CD1c-positive myeloid dendritic cell (primary cell): Measurements from ENCODE around the gene SNRNP48.

Experiments
- DNase-seq: peaks from one replicate; pipeline ENCODE4 v3.0.0-alpha.2; 2016; ENCODE audit errors: extremely low spot score

SNRNP48 gene

DNA sequence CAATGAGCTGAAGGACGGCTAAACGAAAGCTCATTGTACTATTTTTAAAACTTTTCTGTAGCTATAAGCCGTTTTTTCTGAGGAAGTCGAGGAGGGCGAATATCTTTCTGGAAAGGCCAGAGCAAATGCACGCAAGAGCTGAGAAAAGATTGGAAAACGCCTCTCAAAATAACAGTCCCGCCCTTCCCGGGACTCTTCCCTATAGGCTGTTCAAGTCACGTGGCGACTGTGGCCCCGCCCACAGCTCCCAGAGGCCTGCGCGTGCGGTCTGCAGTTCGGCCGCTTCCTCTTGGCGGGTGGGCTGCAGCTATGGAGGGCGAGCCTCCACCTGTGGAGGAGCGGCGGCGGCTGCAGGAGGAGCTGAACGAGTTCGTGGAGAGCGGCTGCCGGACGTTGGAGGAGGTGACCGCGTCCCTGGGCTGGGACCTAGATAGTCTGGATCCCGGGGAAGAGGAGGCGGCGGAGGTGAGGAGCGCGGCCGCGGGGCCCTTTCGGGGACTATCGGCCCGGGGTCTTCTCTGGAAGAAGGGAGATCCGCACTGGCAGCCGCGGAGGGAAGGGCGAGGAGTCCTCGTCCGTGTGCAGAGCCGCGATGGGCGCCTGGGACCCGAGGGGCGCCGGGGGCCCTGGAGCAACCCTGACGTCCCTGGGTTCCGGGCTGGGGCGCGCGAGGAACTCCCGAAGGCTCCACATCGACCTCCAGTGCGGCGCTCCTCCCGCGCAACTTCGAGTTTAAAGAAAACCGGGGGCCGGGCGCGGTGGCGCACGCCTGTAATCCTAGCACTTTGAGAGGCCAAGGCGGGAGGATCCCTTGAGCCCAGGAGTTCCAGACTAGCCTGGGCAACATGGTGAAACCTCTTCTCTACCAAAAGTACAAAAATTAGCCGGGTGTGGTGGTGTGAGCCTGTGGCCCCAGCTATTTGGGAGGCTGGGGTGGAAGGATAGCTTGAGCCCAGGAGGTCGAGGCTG, at the start of gene SNRNP48:
SNRNP48 (plus strand) TSS at position 250 of the 969 bp plus-strand sequence; CDS start at position 310, 60 bp downstream.
- peak; percentile 97 for DNase-seq

DNA sequence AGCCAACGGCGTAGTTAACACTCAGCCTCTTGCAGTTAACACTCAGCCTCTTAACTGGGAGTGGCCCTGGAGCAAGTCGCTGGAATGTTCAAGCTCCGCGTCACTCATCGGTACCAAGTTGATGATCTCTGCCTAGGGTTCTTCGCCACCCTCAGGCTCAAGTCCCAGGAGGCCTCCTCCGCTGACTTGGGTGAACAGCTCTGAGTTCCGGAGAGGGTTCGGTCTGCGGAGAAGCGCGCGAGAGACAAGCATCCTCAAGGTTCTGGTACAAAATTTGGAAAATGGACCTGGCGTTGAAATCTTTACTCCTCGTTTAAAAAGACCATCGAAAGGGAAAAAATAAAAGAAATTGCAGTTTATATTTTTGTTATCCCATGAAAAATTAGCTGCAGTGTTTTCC, 49.4 kb upstream of the SNRNP48 start:
- no peak for DNase-seq

- DNase-seq: peak; percentile 26
Measured at GRCh38 chr6:7541175-7542064, 48.6 kb upstream of the SNRNP48 start, which contains the start of gene DSP. Gene DSP (plus strand): TSS chr6:7541671. CDS start chr6:7541916, 245 bp downstream.

GRCh38 chr6:7542065-7542873, 47.7 kb upstream of the SNRNP48 start:
- no peak for DNase-seq

- no peak for DNase-seq
Measured at GRCh38 chr6:7542874-7543624, 46.9 kb upstream of the SNRNP48 start.

DNA sequence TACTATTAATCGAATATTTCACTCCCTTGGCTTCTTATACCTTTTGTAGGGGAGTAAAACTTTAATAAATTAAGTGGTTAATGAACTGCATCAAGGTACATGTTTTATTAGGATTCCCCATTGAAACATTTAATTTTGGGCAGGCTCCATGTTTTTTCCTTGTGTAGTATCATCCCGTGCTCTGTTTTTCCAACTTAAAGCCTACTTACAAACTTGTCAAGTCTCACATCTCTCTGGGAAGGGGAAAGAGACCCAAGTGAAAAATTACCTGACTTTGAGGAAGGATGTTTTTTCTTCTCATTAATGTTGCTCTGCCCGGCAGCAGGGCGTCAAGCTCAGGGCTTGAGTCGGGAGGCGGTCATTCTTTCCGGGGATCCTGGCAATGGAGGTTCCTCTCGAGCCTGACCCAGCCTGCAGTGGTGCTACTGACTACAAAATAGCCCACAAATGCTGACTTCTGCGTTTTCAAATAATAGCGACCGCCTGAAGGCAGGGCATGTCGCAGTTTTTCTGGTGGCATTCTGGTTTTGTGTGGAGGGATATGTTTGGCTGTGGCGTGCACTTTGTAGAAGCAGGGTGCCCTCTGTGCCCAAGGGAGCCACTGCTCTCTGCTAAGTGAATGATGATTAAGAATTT, 46.1 kb upstream of the SNRNP48 start:
- DNase-seq: no peak

DNA sequence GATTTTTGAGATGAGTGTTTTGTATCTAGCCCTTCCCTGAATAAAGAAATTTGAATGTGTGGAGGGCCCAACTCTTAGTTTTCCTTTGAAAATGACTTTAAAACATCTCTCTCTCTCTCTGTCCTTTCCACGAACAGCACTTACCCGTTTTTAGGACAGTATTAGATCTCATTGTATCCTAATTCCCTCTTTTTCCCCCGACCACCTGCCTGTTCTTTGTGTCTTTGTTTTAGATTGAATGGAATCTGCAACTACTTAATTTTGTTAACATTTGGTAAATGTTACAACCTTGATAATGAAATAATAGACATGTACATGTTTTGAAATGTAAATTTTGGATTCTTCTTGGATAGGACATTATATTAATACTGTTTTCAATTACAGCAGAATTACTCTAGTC, 45.4 kb upstream of the SNRNP48 start:
- no peak for DNase-seq

- no peak for DNase-seq
Measured at GRCh38 chr6:7545316-7546019, 44.5 kb upstream of the SNRNP48 start.

DNA sequence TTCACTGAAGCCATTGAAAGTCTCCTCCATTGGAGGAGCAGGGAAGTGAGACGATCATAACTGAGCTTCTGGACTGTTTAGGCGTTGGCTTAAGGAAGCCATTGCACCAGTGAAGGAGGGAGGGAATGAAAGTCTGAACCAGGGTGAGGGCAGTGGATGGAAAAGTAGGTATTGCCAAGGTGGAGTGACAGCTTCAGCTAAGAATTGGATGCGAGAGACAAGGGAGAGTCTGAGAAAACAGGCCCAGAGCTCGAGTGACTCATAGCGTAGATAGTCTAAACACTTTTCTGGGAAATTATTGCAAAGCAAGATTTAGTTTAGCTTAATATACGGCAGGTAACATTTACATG, 44.0 kb upstream of the SNRNP48 start:
- no peak for DNase-seq

DNA sequence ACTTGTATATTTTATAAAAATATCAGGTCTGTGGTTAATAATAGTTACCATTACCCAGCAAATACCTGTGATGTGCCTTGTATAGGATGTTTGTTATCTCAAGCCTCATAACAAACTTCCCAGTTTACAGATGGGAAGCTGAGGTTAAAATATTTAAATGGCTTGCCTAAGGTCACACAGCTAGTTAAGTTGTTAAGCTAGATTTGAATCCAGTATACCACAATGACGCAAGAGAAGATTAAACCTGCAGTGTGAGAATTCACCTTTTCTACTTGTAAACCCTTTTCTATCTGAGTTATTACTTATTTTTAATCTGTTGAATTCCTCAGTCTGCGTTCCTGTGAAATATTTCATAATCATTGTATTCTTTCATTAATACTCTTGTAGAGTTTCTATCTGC, 43.6 kb upstream of the SNRNP48 start:
- no peak for DNase-seq

DNA sequence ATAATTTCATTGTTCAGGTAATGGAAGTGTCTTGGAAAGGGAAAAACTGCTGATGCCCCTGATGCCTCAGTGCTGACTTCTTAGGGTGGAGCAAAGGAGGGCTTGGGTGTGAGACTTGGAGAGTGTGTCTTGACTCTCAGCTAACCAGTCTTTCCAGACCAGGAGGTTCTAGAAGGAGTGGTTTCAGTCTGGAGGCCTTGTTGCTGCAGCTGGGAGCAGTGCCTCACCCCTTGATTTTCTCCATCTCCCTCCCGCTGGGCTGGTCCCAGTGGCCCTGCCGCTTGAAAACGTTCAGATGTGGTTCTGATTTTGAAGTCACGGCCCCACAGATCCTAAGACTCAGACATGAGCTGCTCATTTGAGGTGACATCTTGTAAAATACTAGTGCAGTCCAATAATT, 43.1 kb upstream of the SNRNP48 start:
- DNase-seq: no peak

DNA sequence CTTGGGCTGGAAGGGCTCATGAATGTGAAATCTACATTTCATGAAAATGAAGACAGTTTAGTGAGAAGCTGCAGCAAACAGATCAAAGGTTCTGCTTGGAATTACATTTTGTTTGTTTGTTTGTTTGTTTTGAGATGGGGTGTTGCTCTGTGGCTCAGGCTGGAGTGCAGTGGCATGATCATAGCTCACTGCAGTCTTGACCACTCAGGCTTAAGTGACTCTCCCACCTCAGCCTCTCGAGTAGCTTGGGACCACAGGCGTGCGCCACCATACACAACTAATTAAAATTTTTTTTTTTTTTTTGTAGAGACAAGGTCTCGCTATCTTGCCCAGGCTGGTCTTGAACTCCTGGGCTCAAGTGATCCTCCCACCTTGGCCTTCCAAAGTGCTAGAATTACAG, 42.7 kb upstream of the SNRNP48 start:
- no peak for DNase-seq

DNA sequence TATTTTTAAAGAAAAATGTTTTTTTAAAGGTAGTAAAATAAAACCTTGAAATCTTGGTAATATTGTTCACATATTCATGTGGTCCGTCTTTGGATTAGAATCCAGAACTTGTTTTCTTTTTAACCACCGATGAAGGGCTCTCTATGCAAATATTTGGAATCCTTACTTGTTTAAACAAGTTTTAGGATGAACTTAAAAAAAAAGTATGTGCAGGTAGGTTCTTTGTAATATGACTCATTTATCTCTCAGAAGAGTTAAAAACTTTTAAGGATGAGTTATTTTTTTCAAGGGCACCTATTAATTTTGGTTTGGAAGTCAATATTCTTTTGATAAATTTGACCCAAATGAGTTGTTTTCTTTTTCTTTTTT, 39.6 kb upstream of the SNRNP48 start:
- no peak for DNase-seq

DNA sequence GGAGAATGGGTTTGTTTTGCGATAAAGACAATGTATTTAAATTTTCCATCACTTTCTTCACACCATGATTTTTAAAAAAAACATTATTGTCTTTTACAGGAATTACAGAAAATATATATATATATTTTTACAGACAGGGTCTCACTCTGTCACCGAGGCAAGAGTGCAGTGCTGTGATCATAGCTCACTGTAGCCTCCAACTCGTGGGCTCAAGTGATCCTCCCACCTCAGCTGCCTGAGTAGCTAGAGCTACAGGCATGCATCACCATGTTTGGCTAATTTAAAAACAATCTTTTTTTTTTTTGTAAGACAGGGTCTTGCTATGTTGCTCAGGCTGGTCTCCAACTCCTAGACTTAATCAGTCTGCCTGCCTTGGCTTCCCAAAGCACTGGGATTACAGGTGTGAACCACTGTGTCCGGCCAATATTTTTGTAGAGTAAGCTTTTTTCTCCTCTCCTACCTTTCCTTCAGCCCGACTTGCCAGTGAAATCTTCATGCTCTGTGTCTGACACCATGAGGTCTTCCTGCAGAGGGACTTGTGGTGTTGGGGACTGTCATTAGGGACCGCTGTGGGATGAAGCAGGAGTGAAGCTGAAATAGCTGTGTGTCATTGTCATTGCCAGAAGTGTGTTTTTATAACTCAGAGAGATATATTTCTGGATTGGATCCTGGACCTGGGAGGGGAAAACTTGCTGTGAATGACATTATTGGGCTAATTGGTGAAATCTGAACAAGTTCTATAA, 35.3 kb upstream of the SNRNP48 start:
- no peak for DNase-seq

DNA sequence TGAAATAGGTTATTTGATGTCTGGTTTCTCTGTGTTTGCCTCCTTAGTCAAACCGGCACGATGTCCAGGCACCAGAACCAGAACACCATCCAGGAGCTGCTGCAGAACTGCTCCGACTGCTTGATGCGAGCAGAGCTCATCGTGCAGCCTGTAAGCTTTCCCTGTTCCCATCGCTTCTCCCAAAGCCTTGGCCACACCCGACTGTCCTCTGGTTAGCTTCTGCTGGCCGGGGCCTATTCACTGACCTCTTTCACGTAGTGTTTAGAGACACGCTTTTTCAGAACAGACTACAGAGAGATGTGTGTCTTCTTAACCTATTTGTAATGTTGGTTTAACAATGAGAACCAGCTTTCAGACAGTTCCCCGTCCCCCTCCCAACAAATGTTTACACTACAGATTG, 34.3 kb upstream of the SNRNP48 start:
- no peak for DNase-seq

GRCh38 chr6:7556394-7557106, 33.4 kb upstream of the SNRNP48 start:
- no peak for DNase-seq

DNA sequence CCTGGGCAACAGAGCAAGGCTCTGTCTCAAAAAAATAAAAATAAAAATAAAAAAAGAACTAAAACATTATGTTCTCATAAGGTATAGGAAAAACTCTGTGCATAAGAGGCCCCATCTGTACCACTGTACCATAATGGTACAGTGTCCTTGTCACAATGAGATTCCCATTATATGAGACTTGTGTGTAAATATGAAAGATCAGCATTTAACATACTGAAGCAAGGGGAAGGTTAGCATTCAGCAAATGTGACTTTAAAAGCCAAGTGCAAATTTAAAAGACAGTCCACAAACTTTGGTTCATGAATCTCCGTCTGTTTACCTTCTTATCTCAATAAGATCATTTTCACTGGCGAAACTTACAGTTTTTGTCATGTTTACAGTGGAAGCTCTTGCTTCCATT, 32.3 kb upstream of the SNRNP48 start:
- DNase-seq: no peak

DNA sequence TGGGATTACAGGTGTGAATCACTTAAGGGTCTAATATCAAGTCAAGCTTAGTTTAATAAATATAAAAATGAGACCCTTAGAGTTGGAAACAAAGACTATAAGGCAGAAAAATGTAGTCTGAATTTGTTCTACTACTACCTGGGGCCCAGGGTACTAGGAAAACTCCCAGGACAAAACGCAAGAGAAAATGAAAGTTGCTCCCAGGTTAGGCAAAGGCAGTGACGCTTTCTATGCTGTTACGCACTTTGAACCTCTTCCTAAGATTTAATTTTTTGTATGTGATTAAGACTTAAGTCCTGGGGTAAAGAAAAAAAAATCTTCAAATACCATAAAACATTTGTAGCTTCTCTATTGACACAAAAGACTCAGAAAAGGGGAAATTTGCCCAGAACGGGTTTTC, 31.2 kb upstream of the SNRNP48 start:
- no peak for DNase-seq

DNA sequence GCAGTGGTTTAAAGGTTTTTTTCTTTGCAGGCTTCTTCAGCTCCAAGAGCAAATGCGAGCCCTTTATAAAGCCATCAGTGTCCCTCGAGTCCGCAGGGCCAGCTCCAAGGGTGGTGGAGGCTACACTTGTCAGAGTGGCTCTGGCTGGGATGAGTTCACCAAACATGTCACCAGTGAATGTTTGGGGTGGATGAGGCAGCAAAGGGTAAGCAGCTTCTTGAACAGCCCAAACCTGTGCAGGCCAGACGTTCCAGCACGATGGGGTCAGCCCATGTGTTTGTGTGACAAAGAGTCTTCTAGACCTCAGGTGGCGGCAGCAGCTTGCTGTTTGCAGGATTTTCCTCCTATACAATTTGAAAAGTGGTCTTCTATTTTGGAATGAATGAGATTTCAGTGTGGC, 30.8 kb upstream of the SNRNP48 start:
- no peak for DNase-seq
